Left lobe of liver (tissue), 2 donors: ENCODE results near the gene TBC1D22A. TPM values are rescaled to one million over a fixed set of nuclear protein-coding genes. Genes with fewer than 3 reads are reported as not detected.

Source experiments
- ATAC-seq: fragments of 200-7000 bp; cut with Tn5 transposase; one replicate; pipeline ENCODE4 v1.9.1; 2020; ENCODE audit warnings: mild to moderate bottlenecking, moderate library complexity
- DNase-seq: peaks from one replicate; pipeline ENCODE4 v3.0.0-alpha.2; 2020; ENCODE audit warnings: low spot score
- total RNA-seq: library from RNA; stranded (reverse); gene quantifications from one replicate; pipeline ENCODE4 v1.2.1, GENCODE V29; 2021
- donor health status: DM: no; HTN: no; CAD: no; lungs with moderate emphysema.
- donor health status: DM: no; HTN: yes; CAD: no.

Gene TBC1D22A
- total RNA-seq, 1 donor from 2014 or later, result 12.4 TPM

- ATAC-seq (no peak), DNase-seq (no peak)
Observed at GRCh38 chr22:47062126-47062525, 299.7 kb downstream of the TBC1D22A start.

DNA sequence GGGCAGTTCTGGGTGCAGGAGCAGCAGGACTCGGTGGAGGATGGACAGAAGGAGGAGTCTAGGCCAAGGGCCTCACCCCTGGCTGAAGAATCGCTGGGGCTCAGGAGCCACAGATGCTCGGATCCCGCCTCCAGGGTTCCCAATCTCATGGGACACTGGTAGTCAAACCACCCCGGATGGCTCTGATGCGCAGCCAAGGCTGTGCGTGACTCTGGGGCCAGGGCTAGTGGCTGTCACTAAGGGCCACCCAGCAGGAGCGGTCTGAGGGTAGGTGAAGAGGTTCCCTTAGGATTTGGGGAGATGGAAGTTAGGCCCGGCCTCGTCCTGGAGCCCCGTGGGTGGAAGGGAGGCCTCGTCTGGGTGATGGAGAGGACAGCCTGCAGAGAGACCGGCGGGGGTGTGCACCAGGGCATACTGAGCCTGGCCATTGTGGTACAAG is 300.6 kb downstream of the TBC1D22A start:
- no peak for DNase-seq
- no peak for ATAC-seq

- no peak for DNase-seq
- no peak for ATAC-seq
Observed at GRCh38 chr22:47063606-47064005, 301.2 kb downstream of the TBC1D22A start.

GRCh38 chr22:47064016-47064415 is 301.6 kb downstream of the TBC1D22A start:
- ATAC-seq, result no peak
- DNase-seq, result no peak

DNA sequence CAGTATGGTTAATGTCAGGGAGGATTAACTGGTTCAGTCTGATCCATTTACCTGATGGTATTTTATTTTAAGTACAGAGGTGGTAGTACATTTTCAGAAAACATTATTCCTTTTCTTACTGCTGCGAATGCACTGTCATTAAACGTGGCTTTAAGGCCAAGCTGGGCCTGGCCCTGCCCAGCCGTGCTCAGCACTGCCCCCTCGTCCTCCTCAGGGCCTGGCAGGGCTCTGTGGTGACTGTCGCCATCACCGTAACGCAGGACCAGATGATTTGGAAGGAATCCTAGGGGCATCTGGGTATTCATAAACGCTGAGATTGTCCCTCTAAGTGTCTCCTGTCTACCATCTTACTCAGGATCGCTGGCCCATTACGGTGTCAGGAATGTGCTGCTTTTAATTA is 302.0 kb downstream of the TBC1D22A start:
- DNase-seq (no peak), ATAC-seq (no peak)

DNA sequence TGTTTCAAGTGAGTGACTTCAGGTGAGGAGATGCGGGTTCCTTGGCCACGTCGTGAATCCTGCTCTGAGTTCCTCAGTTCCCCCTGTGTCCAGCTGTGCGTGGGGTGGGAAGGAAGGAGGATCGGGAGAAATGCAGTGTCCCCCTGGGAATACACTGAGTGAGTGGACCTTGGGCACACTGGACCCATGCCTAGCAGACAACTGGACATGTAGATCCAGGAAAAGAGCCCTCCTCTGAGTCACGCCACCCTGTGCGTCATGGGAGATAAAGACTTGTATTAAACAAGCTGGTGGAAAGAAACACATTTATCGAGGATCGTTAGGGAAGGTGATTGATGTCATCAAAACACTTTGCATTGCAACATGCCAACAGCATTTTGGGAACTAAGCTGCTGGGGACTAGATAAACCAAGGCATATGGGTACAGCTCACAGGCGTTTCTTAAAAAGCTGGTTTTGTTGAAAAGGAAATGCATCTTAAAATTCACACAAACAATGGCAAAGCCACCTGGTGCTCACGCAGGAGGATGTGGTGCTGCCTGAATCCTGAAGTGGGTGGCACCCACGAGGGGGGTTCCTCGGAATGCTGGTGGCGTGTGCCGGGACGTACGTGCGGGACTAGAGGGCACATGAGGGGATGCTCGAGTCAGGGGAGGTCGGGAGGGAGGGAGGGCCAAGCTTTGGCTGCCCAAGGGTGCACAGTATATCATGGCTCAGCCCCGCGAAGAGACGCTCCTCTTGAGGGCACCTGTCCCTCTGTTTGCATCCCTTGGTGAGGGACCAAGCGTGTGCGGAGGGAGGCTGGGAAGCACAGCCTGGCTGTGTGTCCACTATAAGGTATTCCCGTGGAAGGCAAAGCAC is 303.5 kb downstream of the TBC1D22A start:
- ATAC-seq (no peak), DNase-seq (no peak)

DNA sequence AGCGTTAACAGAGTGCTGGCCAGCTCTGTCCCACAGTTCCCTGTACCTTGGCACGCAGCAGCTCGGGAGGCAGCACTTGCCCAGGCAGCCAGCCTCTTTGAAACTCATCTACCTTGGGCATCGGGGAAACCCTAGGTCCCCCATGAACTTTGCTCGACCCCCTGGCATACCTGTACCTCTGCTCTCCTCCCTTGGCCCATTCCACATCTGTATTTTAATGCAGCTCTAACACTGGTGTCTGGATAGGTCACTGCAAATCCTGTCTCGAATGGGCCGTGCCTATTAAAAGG is 304.1 kb downstream of the TBC1D22A start:
- DNase-seq (no peak), ATAC-seq (no peak)

- ATAC-seq (no peak), DNase-seq (no peak)
Observed at GRCh38 chr22:47067321-47067890, 305.0 kb downstream of the TBC1D22A start.

DNA sequence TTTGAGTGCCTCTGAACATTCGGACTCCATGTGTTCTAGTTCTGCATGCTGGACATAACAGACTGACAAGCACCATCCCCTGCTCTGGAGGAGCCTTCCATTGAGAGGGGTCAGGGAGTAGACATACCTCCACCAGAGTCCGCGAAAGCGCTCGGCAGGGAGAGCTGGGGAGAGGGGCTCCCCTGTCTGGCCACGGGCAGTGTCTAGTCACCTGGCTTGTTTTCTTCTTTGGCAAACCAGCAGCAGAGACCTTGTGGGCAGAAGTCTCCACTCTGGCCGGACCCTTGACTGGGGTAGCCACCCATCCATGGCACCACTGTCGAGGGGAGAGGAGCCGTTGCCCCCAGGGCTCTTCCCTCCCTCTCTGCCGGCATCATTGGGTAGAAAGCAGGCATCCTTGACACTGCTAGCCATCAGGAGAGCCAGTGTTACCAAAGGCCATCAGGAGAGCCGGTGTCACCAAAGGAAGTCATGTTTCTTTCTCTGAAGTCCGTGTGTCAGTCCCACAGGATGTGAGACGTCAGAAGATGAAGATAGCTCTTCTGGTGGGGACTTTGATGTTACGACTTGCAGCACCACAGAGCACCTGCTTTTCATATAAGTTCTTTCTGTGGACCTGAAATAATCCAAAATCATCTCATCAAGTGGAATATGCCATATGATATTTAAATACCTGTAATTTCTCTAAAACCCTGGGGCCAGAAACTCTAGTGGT is 305.6 kb downstream of the TBC1D22A start:
- DNase-seq, result no peak
- no peak for ATAC-seq

GRCh38 chr22:47068626-47068996 is 306.2 kb downstream of the TBC1D22A start:
- DNase-seq (no peak), ATAC-seq (no peak)

- DNase-seq (no peak), ATAC-seq (no peak)
Observed at GRCh38 chr22:47069270-47069669, 306.8 kb downstream of the TBC1D22A start.

DNA sequence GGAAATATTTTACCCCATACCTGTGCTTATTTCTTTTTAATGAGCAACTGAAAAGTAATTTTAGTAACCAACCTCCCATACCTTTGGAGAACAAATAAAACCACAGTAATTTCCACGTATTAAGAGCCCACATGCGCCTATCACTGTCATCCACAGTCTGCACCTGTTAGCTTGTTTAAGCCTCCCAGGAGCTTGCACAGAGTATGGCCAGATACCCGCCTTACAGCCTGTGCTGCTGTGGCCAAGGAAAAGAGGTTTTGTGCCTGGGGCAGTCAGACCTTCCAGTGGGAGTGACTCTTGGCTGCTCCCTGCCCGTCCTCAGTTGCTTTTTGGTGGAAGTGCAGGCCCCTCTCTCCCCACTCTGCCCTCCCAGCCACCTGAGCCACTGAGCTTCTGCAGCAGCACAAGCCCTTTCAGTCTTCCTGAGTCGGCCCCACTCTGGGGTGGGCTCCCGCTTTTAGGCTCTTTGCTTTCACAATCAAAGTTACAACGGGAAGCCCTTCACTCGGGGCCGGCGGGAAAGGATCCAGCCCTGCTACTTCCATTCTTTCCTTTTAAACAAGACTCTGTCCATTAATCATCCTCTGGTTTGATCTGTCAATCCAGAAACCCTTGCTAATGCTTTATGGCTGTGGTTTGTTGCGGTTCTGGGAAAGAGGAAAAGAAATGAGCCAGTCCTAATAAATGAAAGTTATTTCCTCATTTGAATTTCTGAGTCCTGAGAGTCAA is 308.8 kb downstream of the TBC1D22A start:
- ATAC-seq, result no peak
- DNase-seq, result peak; percentile 22

- DNase-seq (peak; percentile 26), ATAC-seq (no peak)
Observed at GRCh38 chr22:47071807-47072641, 309.6 kb downstream of the TBC1D22A start.

GRCh38 chr22:47072642-47072967 is 310.2 kb downstream of the TBC1D22A start:
- ATAC-seq (no peak), DNase-seq (no peak)

- DNase-seq (no peak), ATAC-seq (no peak)
Observed at GRCh38 chr22:47073075-47073474, 310.6 kb downstream of the TBC1D22A start.

DNA sequence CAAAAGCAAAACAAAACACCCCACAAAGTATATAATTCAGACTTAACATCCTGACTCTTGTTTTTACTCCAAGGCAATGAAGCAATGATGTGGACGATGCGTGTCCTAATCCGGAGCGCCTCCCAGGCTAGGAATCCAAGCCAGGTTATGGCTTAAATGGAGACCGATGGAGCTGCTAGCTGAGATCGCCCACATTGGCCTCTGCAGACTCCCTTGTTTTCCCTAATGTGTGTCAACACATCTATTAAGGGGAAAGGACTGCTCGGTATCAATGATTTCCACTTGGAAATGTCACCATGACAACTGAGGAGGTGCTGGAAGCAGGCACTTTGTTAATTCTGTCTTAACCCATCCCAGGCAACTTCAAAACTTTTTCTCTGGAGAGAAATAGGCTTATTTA is 311.7 kb downstream of the TBC1D22A start:
- ATAC-seq (no peak), DNase-seq (no peak)

DNA sequence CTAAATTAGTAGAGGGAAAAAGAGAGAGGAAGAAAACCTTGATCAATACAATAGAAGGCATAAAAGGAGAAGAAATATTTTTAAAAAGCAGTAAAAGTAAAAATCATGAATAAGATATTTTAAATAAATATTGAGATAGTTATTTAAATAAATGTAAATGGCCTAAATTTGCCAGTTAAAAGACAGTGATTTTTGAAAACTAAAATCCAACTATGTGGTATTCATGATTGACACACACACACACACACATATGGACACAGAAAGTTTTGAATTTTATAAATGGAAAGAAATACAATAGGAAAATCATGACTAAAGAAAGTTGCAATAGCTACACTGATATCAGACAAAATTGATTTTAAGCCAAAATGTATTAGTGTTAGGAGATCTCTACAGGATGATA is 313.1 kb downstream of the TBC1D22A start:
- ATAC-seq, result no peak

DNA sequence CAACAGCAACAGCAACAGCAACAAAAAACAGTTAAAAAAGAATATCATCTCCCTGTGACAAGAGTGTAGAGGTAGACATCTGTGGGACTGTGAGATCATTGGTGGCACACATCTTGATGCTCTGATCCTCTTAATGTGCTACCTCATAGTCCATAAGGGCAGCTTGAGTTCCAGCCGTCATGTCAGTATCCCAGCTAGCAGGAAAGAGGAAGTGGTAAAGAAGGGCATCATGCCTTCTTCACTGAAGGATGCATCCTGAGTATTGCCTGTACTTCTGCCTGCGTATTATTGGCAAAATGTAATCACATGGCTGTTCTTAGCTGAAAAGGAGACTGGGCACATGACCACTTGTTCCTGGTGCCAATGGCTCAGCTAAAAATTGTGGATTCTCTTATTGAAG is 314.3 kb downstream of the TBC1D22A start:
- DNase-seq, result no peak
- ATAC-seq, result no peak

More for the DNA sequence above, 313.1 kb downstream of the TBC1D22A start:
- no peak for DNase-seq

- DNase-seq (no peak), ATAC-seq (no peak)
Observed at GRCh38 chr22:47080100-47080499, 317.6 kb downstream of the TBC1D22A start.

DNA sequence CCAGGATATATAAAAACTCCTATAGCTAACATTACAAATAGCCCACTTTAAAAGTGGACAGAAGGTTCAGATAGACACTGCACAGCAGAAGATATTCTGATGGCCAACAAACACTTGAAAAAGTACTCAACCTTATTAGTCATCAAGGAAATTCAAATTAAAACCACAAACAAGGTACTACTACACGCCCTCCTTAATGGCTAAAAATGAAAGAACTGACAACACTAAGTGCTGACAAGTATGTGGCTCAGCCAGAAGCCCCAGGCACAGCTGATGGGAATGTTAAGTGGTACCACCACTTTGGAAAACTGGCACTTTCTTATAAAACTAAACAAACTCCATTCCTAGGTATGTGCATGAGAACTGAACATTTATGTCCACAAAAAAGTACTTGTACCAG is 320.1 kb downstream of the TBC1D22A start:
- DNase-seq (no peak), ATAC-seq (no peak)
